ENCODE measurements around the gene ZNF341. TPM values are rescaled to one million over a fixed set of nuclear protein-coding genes. Genes with fewer than 3 reads are reported as not detected.

Gene ZNF341
- polyA plus RNA-seq, 1 donor from 2014 or later = 1.2 TPM

DNA sequence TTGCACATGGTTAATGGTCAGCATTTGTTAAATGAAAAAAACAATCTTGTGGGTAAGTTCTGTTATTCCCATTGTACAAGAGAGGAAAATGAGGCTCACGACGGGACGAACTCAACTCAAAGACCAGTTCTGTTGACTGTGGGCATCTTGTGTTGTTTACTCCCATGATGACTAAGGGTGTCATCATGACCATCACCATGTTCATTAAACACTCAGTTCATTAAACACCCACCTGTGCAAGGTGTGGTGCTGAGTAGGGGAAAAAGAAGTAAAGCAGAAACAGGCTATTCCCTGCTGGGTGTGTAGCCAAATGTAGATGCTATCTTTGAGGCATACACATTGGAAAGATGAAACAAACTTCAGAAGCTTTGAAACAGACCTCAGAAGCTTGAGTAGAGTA, 83.9 kb downstream of the ZNF341 start:
- Histone ChIP-seq H3K27me3 (ENCODE audit: insufficient read depth, low read depth, low read length) (no peaks in the 10 kb centered on the region), H2AFZ (ENCODE audit: low read depth, low read length) (no peak overlapping the region), H3K4me2 (ENCODE audit: low read length) (no peak overlapping the region), H3K9ac (ENCODE audit: low read length) (no peak overlapping the region), H4K20me1 (ENCODE audit: insufficient read depth) (no peaks in the 10 kb centered on the region), H3K9me2 (ENCODE audit: insufficient read depth, low read length) (no peaks in the 10 kb centered on the region), H3K79me2 (replicated peaks; ENCODE audit: insufficient read depth, low read length) (peaks cover 53% of the 10 kb centered on the region), H3K4me3 (ENCODE audit: low read length) (no peak overlapping the region), H3K36me3 (ENCODE audit: insufficient read depth, low read length) (no peaks in the 10 kb centered on the region), H3K9me3 (ENCODE audit: low read length) (no peaks in the 10 kb centered on the region), H3K27ac (ENCODE audit: low read length) (no peak overlapping the region), H3F3A (ENCODE audit: insufficient read depth, low read length, poor library complexity, severe bottlenecking) (no peaks in the 10 kb centered on the region)
- TF ChIP-seq TAF1 (IDR thresholded peaks at IDR 0.05; ENCODE audit: low read depth) (no peak), CTCF (IDR thresholded peaks at IDR 0.05; ENCODE audit: poor library complexity, severe bottlenecking) (no peak), EP300 (conservative IDR thresholded peaks at IDR 0.05; ENCODE audit: poor library complexity, severe bottlenecking) (no peak), SMC3 (conservative IDR thresholded peaks at IDR 0.05; ENCODE audit: poor library complexity) (no peak), MXI1 (conservative IDR thresholded peaks at IDR 0.05; ENCODE audit: poor library complexity, severe bottlenecking) (no peak), POLR2AphosphoS5 (IDR thresholded peaks at IDR 0.05) (no peak), EZH2 (IDR thresholded peaks at IDR 0.05; ENCODE audit: borderline replicate concordance, insufficient read depth, low read length, poor library complexity, severe bottlenecking) (no peak), RAD21 (conservative IDR thresholded peaks at IDR 0.05) (no peak)
- TF ChIP-seq, protein P1, sequence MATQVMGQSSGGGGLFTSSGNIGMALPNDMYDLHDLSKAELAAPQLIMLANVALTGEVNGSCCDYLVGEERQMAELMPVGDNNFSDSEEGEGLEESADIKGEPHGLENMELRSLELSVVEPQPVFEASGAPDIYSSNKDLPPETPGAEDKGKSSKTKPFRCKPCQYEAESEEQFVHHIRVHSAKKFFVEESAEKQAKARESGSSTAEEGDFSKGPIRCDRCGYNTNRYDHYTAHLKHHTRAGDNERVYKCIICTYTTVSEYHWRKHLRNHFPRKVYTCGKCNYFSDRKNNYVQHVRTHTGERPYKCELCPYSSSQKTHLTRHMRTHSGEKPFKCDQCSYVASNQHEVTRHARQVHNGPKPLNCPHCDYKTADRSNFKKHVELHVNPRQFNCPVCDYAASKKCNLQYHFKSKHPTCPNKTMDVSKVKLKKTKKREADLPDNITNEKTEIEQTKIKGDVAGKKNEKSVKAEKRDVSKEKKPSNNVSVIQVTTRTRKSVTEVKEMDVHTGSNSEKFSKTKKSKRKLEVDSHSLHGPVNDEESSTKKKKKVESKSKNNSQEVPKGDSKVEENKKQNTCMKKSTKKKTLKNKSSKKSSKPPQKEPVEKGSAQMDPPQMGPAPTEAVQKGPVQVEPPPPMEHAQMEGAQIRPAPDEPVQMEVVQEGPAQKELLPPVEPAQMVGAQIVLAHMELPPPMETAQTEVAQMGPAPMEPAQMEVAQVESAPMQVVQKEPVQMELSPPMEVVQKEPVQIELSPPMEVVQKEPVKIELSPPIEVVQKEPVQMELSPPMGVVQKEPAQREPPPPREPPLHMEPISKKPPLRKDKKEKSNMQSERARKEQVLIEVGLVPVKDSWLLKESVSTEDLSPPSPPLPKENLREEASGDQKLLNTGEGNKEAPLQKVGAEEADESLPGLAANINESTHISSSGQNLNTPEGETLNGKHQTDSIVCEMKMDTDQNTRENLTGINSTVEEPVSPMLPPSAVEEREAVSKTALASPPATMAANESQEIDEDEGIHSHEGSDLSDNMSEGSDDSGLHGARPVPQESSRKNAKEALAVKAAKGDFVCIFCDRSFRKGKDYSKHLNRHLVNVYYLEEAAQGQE (IDR thresholded peaks at IDR 0.05; ENCODE audit: borderline replicate concordance) = no peak

DNA sequence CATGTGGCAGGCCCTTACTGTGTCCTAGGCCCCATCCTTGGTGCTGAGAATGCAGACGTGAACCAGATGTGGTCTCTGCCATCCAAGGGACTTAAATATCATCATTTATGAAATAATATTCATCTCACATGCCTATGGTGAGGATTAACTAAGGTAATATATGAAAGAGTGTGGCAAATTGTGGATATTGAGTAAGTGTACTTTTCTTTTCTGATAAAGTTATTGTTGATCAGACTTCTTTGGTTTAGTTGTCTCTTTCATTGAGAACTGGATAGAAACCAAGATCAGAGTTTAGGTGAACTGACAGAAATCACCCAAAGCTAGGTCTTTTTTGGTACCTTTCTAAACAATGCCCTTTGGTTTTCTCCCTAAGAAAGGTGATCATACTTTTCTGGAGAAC, 84.4 kb downstream of the ZNF341 start:
- Histone ChIP-seq H3K4me2 (ENCODE audit: low read length) (no peak overlapping the region), H3K27ac (ENCODE audit: low read length) (no peak overlapping the region), H3K4me3 (ENCODE audit: low read length) (no peak overlapping the region), H3K36me3 (ENCODE audit: insufficient read depth, low read length) (no peaks in the 10 kb centered on the region), H3F3A (ENCODE audit: insufficient read depth, low read length, poor library complexity, severe bottlenecking) (no peaks in the 10 kb centered on the region), H3K9ac (ENCODE audit: low read length) (no peak overlapping the region), H3K9me2 (ENCODE audit: insufficient read depth, low read length) (no peaks in the 10 kb centered on the region), H3K27me3 (ENCODE audit: insufficient read depth, low read depth, low read length) (no peaks in the 10 kb centered on the region), H4K20me1 (ENCODE audit: insufficient read depth) (no peaks in the 10 kb centered on the region), H3K9me3 (ENCODE audit: low read length) (no peaks in the 10 kb centered on the region), H2AFZ (ENCODE audit: low read depth, low read length) (no peak overlapping the region), H3K79me2 (replicated peaks; ENCODE audit: insufficient read depth, low read length) (peaks cover 53% of the 10 kb centered on the region)
- TF ChIP-seq TAF1 (IDR thresholded peaks at IDR 0.05; ENCODE audit: low read depth) (no peak), RAD21 (conservative IDR thresholded peaks at IDR 0.05) (no peak), POLR2AphosphoS5 (IDR thresholded peaks at IDR 0.05) (no peak), MXI1 (conservative IDR thresholded peaks at IDR 0.05; ENCODE audit: poor library complexity, severe bottlenecking) (no peak), EP300 (conservative IDR thresholded peaks at IDR 0.05; ENCODE audit: poor library complexity, severe bottlenecking) (no peak), EZH2 (IDR thresholded peaks at IDR 0.05; ENCODE audit: borderline replicate concordance, insufficient read depth, low read length, poor library complexity, severe bottlenecking) (no peak), CTCF (IDR thresholded peaks at IDR 0.05; ENCODE audit: poor library complexity, severe bottlenecking) (no peak), SMC3 (conservative IDR thresholded peaks at IDR 0.05; ENCODE audit: poor library complexity) (no peak)
- TF ChIP-seq, protein P1 (IDR thresholded peaks at IDR 0.05; ENCODE audit: borderline replicate concordance) = no peak

Measured in neural cell (in vitro differentiated cells).